Testis (tissue), 2 donors: ENCODE results near the gene ZFPM1.

ENCODE experiments used
- CTCF ChIP-seq, 3 experiments: fragments of 450-650 bp in 2 of 3; fragments of 200-600 bp in 1 of 3; sonication (generic) in 1 of 3; IDR thresholded peaks; one replicate each; pipeline ENCODE4 v1.5.1; 2016 to 2019; ENCODE audit warnings: antibody characterized with exemption in 3 of 3, mild to moderate bottlenecking in 2 of 3, moderate library complexity in 1 of 3
- POLR2A ChIP-seq: fragments of 450-650 bp; IDR thresholded peaks from one replicate; pipeline ENCODE4 v1.6.1; 2017; ENCODE audit warnings: antibody characterized with exemption, mild to moderate bottlenecking, moderate library complexity

GRCh38 chr16:88423448-88423850 lies 29.6 kb upstream of the ZFPM1 start:
- TF ChIP-seq POLR2A (no peak), CTCF (IDR thresholded peaks at IDR 0.05) (no peak)
